Bronchial epithelial cell (primary cell): ENCODE data around the gene APOA5. TPM values are rescaled to one million over a fixed set of nuclear protein-coding genes. Genes with fewer than 3 reads are reported as not detected.
"Not testable (repeated sequence)": the region's sequence is repeated elsewhere in the genome, so short reads cannot be mapped to it uniquely, and the experiment has no call there.

Source experiments
- DNase-seq: peaks from one replicate; pipeline ENCODE4 v3.0.0-alpha.2; 2010; ENCODE audit warnings: low read depth
- FAIRE-seq: peaks from 2 replicates; lab custom pipeline; 2011; peaks lifted over from hg19 to GRCh38; lab: Jason Lieb, UNC
- H3K27me3 ChIP-seq: 2 replicates; pipeline ENCODE4 v1.5.1; 2011; ENCODE audit warnings: low read length; ENCODE audit not compliant: control insufficient read depth, insufficient read depth
- H3K36me3 ChIP-seq: 2 replicates; pipeline ENCODE4 v1.5.1; 2011; ENCODE audit warnings: low read length; ENCODE audit not compliant: control insufficient read depth, insufficient read depth
- H3K4me3 ChIP-seq: 2 replicates; pipeline ENCODE4 v1.5.1; 2011; ENCODE audit warnings: mild to moderate bottlenecking, low read depth, low read length, control low read depth
- CTCF ChIP-seq: IDR thresholded peaks from 2 replicates; pipeline ENCODE4 v1.5.1; 2011; ENCODE audit warnings: mild to moderate bottlenecking, moderate library complexity, low read length, control low read depth, inconsistent platforms; ENCODE audit not compliant: insufficient read depth, severe bottlenecking
- total RNA-seq: library from RNA; depleted of rRNA; stranded (reverse); fragments of >200 nt; gene quantifications from 2 replicates; pipeline ENCODE4 v1.2.1, GENCODE V29; 2014

APOA5 gene
- total RNA-seq, 1 donor from 2014 or later, result not detected

- DNase-seq, result no peak
- Histone ChIP-seq H3K27me3 (no peaks in the 10 kb centered on the region), H3K36me3 (no peaks in the 10 kb centered on the region), H3K4me3 (no peak overlapping the region)
- FAIRE-seq, result no peak
- TF ChIP-seq CTCF, result no peak
These were observed 16.1 kb upstream of the APOA5 start for GRCh38 chr11:116807601-116808261.

GRCh38 chr11:116804001-116804400 lies 12.3 kb upstream of the APOA5 start:
- Histone ChIP-seq H3K36me3 (no peaks in the 10 kb centered on the region), H3K4me3 (no peak overlapping the region), H3K27me3 (no peaks in the 10 kb centered on the region)
- no peak for TF ChIP-seq CTCF
- no peak for DNase-seq
- no peak for FAIRE-seq

GRCh38 chr11:116801662-116802061 lies 10.0 kb upstream of the APOA5 start:
- H3K27me3 ChIP-seq, FAIRE-seq, H3K36me3 ChIP-seq, H3K4me3 ChIP-seq, DNase-seq: not testable (repeated sequence)

GRCh38 chr11:116800610-116801009 lies 8.9 kb upstream of the APOA5 start:
- no peaks in the 10 kb centered on the region for H3K36me3 ChIP-seq
- FAIRE-seq, result no peak
- no peak for TF ChIP-seq CTCF

GRCh38 chr11:116798368-116798767 lies 6.7 kb upstream of the APOA5 start:
- Histone ChIP-seq H3K27me3 (no peaks in the 10 kb centered on the region), H3K36me3 (no peaks in the 10 kb centered on the region), H3K4me3 (no peak overlapping the region)
- DNase-seq, result no peak
- no peak for FAIRE-seq
- TF ChIP-seq CTCF, result no peak

More at GRCh38 chr11:116800610-116801009, 8.9 kb upstream of the APOA5 start:
- no peak for DNase-seq
- Histone ChIP-seq H3K4me3 (no peak overlapping the region), H3K27me3 (no peaks in the 10 kb centered on the region)

GRCh38 chr11:116797816-116798215 lies 6.1 kb upstream of the APOA5 start:
- no peak overlapping the region for H3K4me3 ChIP-seq
- FAIRE-seq (no peak), DNase-seq (no peak)
- TF ChIP-seq CTCF, result no peak
- no peaks in the 10 kb centered on the region for H3K27me3 ChIP-seq
- H3K36me3 ChIP-seq, result no peaks in the 10 kb centered on the region
